ENCODE measurements around the gene WNK2.

WNK2 gene

GRCh38 chr9:93255494-93255867 is 71.5 kb downstream of the WNK2 start:
- DNase-seq (ENCODE audit: low read depth): no peak

DNA sequence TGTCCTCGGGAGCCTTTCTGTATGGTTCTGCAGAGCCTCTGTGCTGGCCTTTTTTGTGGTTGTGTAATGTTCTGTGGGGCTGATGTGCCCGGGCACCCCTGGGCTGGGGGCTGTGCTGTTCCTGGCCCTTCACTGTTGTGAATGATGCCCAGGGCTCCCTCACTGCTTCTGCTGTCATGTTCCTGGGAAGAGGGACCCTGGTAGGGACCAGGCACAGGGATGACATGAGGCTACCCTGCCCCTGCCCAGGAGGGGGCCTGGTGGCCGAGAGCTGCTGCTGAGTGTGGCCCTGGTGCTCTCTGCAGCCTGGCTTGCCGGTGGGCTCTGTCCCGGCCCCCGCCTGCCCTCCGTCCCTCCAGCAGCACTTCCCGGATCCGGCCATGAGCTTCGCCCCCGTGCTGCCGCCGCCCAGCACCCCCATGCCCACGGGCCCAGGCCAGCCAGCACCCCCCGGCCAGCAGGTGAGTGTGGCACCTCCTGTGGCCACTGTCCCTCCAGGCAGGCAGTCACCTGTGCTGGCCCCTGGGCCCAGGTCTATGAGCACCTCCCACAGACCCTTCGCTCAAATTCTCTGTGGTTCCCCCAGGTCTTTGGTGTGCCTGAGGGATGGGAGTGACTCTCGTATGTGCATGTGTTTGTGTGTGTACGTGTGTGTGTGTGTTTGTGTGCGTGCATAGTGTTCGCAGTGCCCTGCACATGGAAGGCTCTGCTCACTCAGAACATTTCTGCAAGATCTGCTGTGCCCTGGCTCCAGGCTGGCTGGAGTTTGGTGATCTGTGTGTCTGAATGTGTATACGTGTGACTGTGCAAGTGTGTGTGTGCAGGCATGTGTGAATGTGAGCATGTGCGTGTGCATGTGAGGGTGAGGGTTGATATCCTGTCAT is 72.3 kb downstream of the WNK2 start:
- no peak for DNase-seq (ENCODE audit: low read depth)

DNA sequence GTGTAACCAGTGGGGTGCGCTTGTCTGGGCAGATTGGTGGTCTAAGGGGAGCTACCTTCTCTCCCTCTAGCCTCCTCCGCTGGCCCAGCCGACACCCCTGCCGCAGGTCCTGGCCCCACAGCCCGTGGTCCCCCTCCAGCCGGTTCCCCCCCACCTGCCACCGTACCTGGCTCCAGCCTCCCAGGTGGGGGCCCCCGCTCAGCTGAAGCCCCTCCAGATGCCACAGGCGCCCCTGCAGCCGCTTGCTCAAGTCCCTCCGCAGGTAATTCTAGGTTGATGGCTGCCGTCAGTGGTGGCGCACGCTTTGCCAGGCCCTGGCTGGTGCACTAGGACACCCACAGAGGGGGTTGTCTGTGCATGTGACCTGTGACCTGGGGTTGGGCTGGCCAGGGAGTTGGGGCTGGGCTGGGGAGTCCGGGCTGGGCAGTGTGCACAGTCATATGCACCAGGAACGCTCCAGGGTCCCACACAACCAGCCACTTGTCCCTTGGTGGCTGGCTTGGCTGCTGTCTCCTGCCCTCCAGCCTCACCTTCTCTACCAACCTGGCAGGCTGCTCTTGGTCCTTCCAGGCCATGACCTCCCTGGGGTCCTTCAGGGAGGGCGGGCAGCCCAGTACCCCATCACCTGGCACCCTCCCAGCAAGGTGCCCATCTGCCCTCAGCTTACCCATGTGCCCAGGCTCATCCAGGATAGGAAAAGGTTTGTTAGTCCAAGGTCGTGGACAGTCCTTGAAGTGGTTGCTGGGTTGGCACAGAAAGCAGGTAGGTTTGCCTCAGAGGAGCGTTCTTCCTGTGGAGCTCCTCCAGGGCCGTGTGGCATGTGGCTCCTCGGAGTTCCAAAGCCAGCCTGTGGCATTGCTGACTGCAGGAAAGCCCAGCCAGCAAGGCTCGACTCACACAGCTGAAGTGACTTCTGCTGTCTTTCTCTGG is 73.2 kb downstream of the WNK2 start:
- no peak for DNase-seq (ENCODE audit: low read depth)

GRCh38 chr9:93257808-93258331 is 73.9 kb downstream of the WNK2 start:
- no peak for DNase-seq (ENCODE audit: low read depth)

GRCh38 chr9:93258419-93258817 is 74.5 kb downstream of the WNK2 start:
- DNase-seq (ENCODE audit: low read depth): no peak

- DNase-seq (ENCODE audit: low read depth): no peak
These were observed 75.0 kb downstream of the WNK2 start for GRCh38 chr9:93258818-93259489.

- no peak for DNase-seq (ENCODE audit: low read depth)
These were observed 75.7 kb downstream of the WNK2 start for GRCh38 chr9:93259490-93260262.

- no peak for DNase-seq (ENCODE audit: low read depth)
These were observed 76.5 kb downstream of the WNK2 start for GRCh38 chr9:93260263-93261066.

GRCh38 chr9:93261281-93261680 is 77.3 kb downstream of the WNK2 start:
- no peak for DNase-seq (ENCODE audit: low read depth)

- no peak for DNase-seq (ENCODE audit: low read depth)
These were observed 78.0 kb downstream of the WNK2 start for GRCh38 chr9:93261735-93262523.

DNA sequence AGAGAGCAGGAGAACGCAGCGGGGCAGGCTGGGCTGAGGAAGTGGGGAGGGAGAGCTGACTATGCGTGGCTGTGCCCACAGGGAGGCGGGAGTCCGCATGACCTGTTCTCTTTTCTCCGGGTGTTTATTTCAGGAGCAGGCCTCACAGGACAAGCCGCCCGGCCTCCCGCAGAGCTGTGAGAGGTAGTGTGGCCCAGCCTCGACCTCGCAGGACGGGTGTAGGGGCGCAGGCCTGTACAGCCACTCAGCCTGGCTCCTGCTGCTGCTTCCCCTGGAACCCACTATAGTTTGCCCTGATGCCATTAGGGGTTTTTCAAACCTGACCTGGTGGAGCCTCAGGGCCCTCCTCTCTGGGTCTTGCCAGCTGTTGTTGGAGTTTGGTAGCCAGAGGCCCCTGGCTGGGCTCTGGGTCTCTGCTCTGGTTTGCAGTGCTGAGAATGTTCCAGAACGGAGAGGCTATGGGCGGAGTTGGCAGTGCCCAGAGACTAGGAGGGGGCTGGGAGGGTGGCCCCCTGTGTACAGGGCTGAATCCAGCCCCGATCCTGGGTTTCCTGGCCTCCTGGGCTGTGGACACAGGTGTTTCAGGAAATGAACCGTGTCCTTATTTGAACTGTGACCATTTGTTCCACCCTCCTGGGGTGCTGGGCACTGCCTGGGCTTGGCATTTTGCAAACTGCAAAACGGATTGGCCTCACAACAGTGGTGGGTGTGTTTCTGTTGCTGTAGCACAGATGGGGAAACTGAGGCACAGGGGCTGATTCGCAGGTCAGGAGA is 78.8 kb downstream of the WNK2 start:
- no peak for DNase-seq (ENCODE audit: low read depth)

- no peak for DNase-seq (ENCODE audit: low read depth)
These were observed 79.6 kb downstream of the WNK2 start for GRCh38 chr9:93263334-93264229.

GRCh38 chr9:93264338-93265125 is 80.6 kb downstream of the WNK2 start:
- DNase-seq (ENCODE audit: low read depth): no peak

DNA sequence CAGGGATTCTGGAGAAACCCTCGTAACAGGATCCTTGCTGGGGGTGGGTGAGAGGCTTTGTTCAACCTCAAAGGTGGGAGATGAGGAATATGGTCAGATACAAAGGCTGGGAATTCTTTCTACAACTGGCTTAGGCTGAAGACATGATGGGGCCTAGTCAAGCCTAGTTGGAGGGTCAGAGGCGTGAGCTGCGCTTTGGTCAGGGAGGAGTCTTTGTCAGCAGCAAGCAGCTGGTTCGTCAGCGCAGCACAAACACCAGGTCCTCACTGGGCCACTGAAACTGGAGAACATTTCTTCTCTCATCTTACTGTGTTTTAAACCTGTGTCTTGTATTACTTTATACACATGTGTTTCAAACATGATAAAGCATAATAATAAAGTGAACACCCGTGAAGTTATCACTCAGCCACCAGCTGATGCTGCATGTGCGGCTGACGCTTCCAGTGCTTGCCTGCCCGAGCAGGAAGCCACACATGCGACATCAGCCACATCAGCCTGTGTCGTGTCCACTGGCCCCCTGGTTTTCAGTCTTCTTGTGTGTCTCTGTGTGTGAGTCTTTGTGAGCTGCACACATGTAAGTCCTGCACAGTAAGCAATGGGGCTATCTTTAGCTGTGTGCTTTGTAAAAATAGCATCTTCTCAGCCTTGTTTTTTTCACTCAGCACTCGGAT is 81.5 kb downstream of the WNK2 start:
- no peak for DNase-seq (ENCODE audit: low read depth)

GRCh38 chr9:93265972-93266371 is 82.0 kb downstream of the WNK2 start:
- no peak for DNase-seq (ENCODE audit: low read depth)

DNA sequence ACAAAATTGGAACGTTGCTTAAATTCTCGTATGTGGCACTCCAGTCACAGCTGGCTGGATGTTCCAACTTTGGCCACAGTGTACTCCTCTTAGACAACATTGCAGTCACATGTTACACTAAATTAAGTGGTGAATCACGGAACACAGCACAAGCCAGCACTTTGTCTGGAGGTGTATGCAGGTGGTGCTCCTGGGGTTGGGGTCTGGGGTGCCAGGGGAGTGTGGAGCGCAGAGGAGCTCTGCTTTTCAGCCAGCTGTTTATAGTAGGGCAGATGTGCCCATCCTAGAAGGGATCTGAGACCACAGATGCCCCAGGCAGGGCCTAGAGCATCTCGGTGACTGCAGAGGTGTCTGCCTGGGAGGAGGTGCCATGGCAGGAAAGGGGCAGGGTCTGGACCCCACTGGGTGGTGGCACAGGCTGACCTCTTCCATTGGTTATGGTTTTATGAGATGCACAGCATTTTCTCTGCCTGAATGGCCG is 82.6 kb downstream of the WNK2 start:
- DNase-seq (ENCODE audit: low read depth): no peak

All from ELR (cell line).